B cell (primary cell): Measurements from ENCODE around the gene DNHD1. TPM values are rescaled to one million over a fixed set of nuclear protein-coding genes. Genes with fewer than 3 reads are reported as not detected.

ENCODE experiments used
- ATAC-seq: fragments of 200-7000 bp; cut with Tn5 transposase; one replicate; pipeline ENCODE4 v1.10.0; 2021; ENCODE audit warnings: low read depth, mild to moderate bottlenecking, moderate number of reproducible peaks, moderate library complexity
- CTCF ChIA-PET: fragments of 350-600 bp; sonication (Branson Sonifier 250); formaldehyde crosslinking; loops from one replicate; lab custom pipeline; 2021; ENCODE audit warnings: antibody characterized with exemption, inconsistent platforms; lab: Charles Lee
- POLR2A ChIA-PET: fragments of 350-600 bp; sonication (Branson Sonifier 250); formaldehyde crosslinking; loops from one replicate; lab custom pipeline; 2021; ENCODE audit warnings: antibody characterized with exemption; lab: Charles Lee
- DNase-seq: peaks from one replicate; pipeline ENCODE4 v3.0.0; 2013
- H2AFZ ChIP-seq: 2 replicates; pipeline ENCODE4 v1.6.1; 2012; ENCODE audit warnings: mild to moderate bottlenecking, low read depth, low read length; ENCODE audit not compliant: insufficient read depth, poor library complexity, severe bottlenecking
- H3K27ac ChIP-seq, 2 donors: 1 replicate in 1 of 2; 2 replicates in 1 of 2; pipeline ENCODE4 v1.5.1; 2012 to 2013; ENCODE audit warnings: low read length in 2 of 2, mild to moderate bottlenecking in 2 of 2, moderate library complexity in 1 of 2
- H3K27me3 ChIP-seq, 4 experiments: fragments of 200-600 bp in 1 of 4; sonication (generic) in 1 of 4; replicated peaks in 1 of 4; 1 replicate in 2 of 4; 2 replicates in 2 of 4; pipeline versions ENCODE4 v1.6.1 to v1.7.0; 2013 to 2016; ENCODE audit warnings: low read length in 3 of 4, mild to moderate bottlenecking in 2 of 4, mixed read lengths in 1 of 4, moderate library complexity in 1 of 4; ENCODE audit not compliant: insufficient read depth in 4 of 4, control insufficient read depth in 3 of 4; ENCODE audit errors: control extremely low read depth in 1 of 4
- H3K36me3 ChIP-seq, 2 experiments: replicated peaks in 1 of 2; 1 replicate in 1 of 2; 2 replicates in 1 of 2; pipeline versions ENCODE4 v1.6.1 to v1.7.1; 2013; ENCODE audit warnings: low read length in 1 of 2; ENCODE audit not compliant: insufficient read depth in 2 of 2, control insufficient read depth in 1 of 2; ENCODE audit errors: control extremely low read depth in 1 of 2, extremely low read depth in 1 of 2
- H3K4me1 ChIP-seq, 2 donors: fragments of 200-600 bp in 1 of 2; sonication (generic) in 1 of 2; 1 replicate in 1 of 2; 2 replicates in 1 of 2; pipeline versions ENCODE4 v1.5.1 to v1.6.1; 2013 to 2017; ENCODE audit warnings: low read length in 2 of 2; ENCODE audit not compliant: control insufficient read depth in 2 of 2, insufficient read depth in 2 of 2
- H3K4me2 ChIP-seq: replicated peaks from 2 replicates; pipeline ENCODE3; 2012; ENCODE audit warnings: mild to moderate bottlenecking, low read depth, low read length; ENCODE audit not compliant: poor library complexity, severe bottlenecking
- H3K4me3 ChIP-seq, 5 experiments: fragments of 200-600 bp in 1 of 5; sonication (generic) in 1 of 5; 1 replicate in 3 of 5; 2 replicates in 2 of 5; pipeline versions ENCODE4 v1.5.1 to v1.7.0; 2011 to 2016; ENCODE audit warnings: low read length in 4 of 5, mild to moderate bottlenecking in 4 of 5, low read depth in 2 of 5, control low read depth in 1 of 5, moderate library complexity in 1 of 5; ENCODE audit not compliant: insufficient read depth in 1 of 5; ENCODE audit errors: control extremely low read depth in 1 of 5, extremely low read depth in 1 of 5
- H3K79me2 ChIP-seq: fragments of 200-600 bp; sonication (generic); one replicate; pipeline ENCODE4 v1.6.0; 2016; ENCODE audit warnings: low read length; ENCODE audit not compliant: control insufficient read depth, insufficient read depth
- H3K9ac ChIP-seq: fragments of 200-600 bp; sonication (generic); 2 replicates; pipeline ENCODE4 v1.6.1; 2017; ENCODE audit warnings: mild to moderate bottlenecking, low read length, moderate library complexity
- H3K9me3 ChIP-seq, 3 donors: one replicate each; pipeline versions ENCODE4 v1.6.1 to v1.7.1; 2013; ENCODE audit warnings: low read length in 2 of 3; ENCODE audit not compliant: control insufficient read depth in 2 of 3, insufficient read depth in 1 of 3; ENCODE audit errors: control extremely low read depth in 1 of 3
- H4K20me1 ChIP-seq: 2 replicates; pipeline ENCODE4 v1.6.0; 2012; ENCODE audit warnings: mild to moderate bottlenecking, low read length; ENCODE audit not compliant: insufficient read depth, control insufficient read depth, poor library complexity, severe bottlenecking
- H3K27ac Mint-ChIP-seq: one replicate; pipeline ENCODE4 v1.8.0; 2021; ENCODE audit warnings: mixed read lengths
- H3K27me3 Mint-ChIP-seq: one replicate; pipeline ENCODE4 v1.8.0; 2021; ENCODE audit warnings: mixed read lengths
- H3K4me1 Mint-ChIP-seq: one replicate; pipeline ENCODE4 v1.8.0; 2021; ENCODE audit warnings: mixed read lengths
- H3K4me3 Mint-ChIP-seq: one replicate; pipeline ENCODE4 v1.8.0; 2021; ENCODE audit warnings: mixed read lengths
- H3K9me3 Mint-ChIP-seq: one replicate; pipeline ENCODE4 v1.8.0; 2022; ENCODE audit warnings: mixed read lengths; ENCODE audit not compliant: insufficient read depth
- CTCF ChIP-seq: fragments of 200-600 bp; IDR thresholded peaks from one replicate; pipeline ENCODE4 v1.8.0; 2022; ENCODE audit warnings: antibody characterized with exemption, mild to moderate bottlenecking
- EZH2 ChIP-seq: IDR thresholded peaks from 2 replicates; pipeline ENCODE4 v1.6.1; 2012; ENCODE audit warnings: borderline replicate concordance, low read depth, mild to moderate bottlenecking, moderate library complexity, low read length; ENCODE audit not compliant: insufficient read depth, poor library complexity, severe bottlenecking
- WGBS: methylation state at CpG from one replicate; pipeline ENCODE4 v1.1.5; 2013; ENCODE audit warnings: missing lambda C conversion rate; ENCODE audit not compliant: insufficient coverage; 5-methylcytosine and 5-hydroxymethylcytosine counted together
- intact Hi-C: fragments of 100-400 bp; cut with micrococcal nuclease; formaldehyde crosslinking; loops from one replicate; pipeline ENCODE4 v1.10.0; 2022
- polyA plus RNA-seq: library from polyadenylated mRNA; depleted of rRNA; stranded (reverse); fragments of >200 nt; gene quantifications from 2 replicates; pipeline ENCODE4 v1.2.3, GENCODE V29; 2012
- total RNA-seq, 2 donors: library from RNA; stranded (reverse); fragments of 120-200 nt in 1 of 2; gene quantifications; 1 replicate in 1 of 2; 2 replicates in 1 of 2; pipeline versions ENCODE4 v1.2.3 to v1.2.4, GENCODE V29; 2013 to 2022

Gene DNHD1
- total and polyA plus RNA-seq, 2 donors (not counting 1 experiment from before 2014, with no cell fraction given): 53.9 to 58.2 TPM

GRCh38 chr11:6483015-6483414 lies 14.1 kb upstream of the DNHD1 start:
- Mint-ChIP-seq H3K27me3 (no peaks in the 10 kb centered on the region), H3K9me3 (no peaks in the 10 kb centered on the region), H3K4me1 (peaks cover 39% of the 10 kb centered on the region), H3K4me3 (peak overlapping the region; percentile 97), H3K27ac (peak overlapping the region; percentile 15)
- POLR2A ChIA-PET: interaction anchor here (0.6 to 2.4 kb wide), 2 partner anchors 22 to 93 kb away, joined by 3 to 15 read pairs; partner anchors contain the start of gene SMPD1
- Histone ChIP-seq H3K4me2 (peak overlapping the region; percentile 85), H2AFZ (no peak overlapping the region), H3K4me3 (no peak overlapping the region), H4K20me1 (no peaks in the 10 kb centered on the region), H3K9me3 (no peaks in the 10 kb centered on the region), H3K4me1 (peaks cover 20 to 27% of the 10 kb centered on the region in 2 donors), H3K27ac (peak overlapping the region in 1 of 2 donors; percentile 90), H3K27me3 (no peaks in the 10 kb centered on the region), H3K36me3 (peaks cover 0 to 56% of the 10 kb centered on the region in 2 experiments), H3K9ac (no peak overlapping the region), H3K79me2 (peaks cover 47% of the 10 kb centered on the region)
- ATAC-seq (no peak), DNase-seq (no peak)
- WGBS: 97% methylated on average over 4 of the region's 6 CpGs
- intact Hi-C loops: loop anchor here (10.0 kb wide), 1 partner anchor 798 kb away; the partner anchor contains the start of genes TRIM22 and TRIM5
- CTCF ChIA-PET: interaction anchor here (2.8 kb wide), 1 partner anchor 104 kb away, joined by 12 read pairs; no protein-coding TSS in a partner anchor
- no peak for TF ChIP-seq CTCF
- TF ChIP-seq EZH2: no peak

GRCh38 chr11:6485661-6486060 lies 11.4 kb upstream of the DNHD1 start:
- ChIA-PET CTCF (interaction anchor here (1.0 to 6.6 kb wide), 5 partner anchors 10 to 271 kb away, joined by 3 to 27 read pairs (median 4); no protein-coding TSS in a partner anchor), POLR2A (no interaction called here)
- Histone ChIP-seq H3K4me3 (no peak overlapping the region), H3K79me2 (peaks cover 50% of the 10 kb centered on the region), H4K20me1 (no peaks in the 10 kb centered on the region), H3K27ac (peak overlapping the region in 1 of 2 donors; percentile 19), H3K27me3 (no peaks in the 10 kb centered on the region), H3K4me1 (peaks cover 16 to 18% of the 10 kb centered on the region in 2 donors), H3K9me3 (no peaks in the 10 kb centered on the region), H2AFZ (no peak overlapping the region), H3K4me2 (no peak overlapping the region), H3K9ac (no peak overlapping the region), H3K36me3 (peaks cover 0 to 58% of the 10 kb centered on the region in 2 experiments)
- H3K9me3 Mint-ChIP-seq: no peaks in the 10 kb centered on the region
- ATAC-seq (no peak), DNase-seq (no peak)
- intact Hi-C loops: loop anchor here (10.0 kb wide), 1 partner anchor 801 kb away; the partner anchor contains the start of genes TRIM22 and TRIM5
- H3K27ac Mint-ChIP-seq: no peak overlapping the region
- H3K4me1 Mint-ChIP-seq: peaks cover 25% of the 10 kb centered on the region
- TF ChIP-seq CTCF: no peak
- no peak for TF ChIP-seq EZH2
- H3K27me3 Mint-ChIP-seq: no peaks in the 10 kb centered on the region
- no peak overlapping the region for H3K4me3 Mint-ChIP-seq
- 97% methylated on average over 3 of the region's 3 CpGs for WGBS
